GM18951 (cell line): ENCODE measurements around the gene DNASE1L1.
"Not testable (repeated sequence)": the region's sequence is repeated elsewhere in the genome, so short reads cannot be mapped to it uniquely, and the experiment has no call there.

Experiments used
- POLR2A ChIP-seq: IDR thresholded peaks from 4 replicates; pipeline ENCODE4 v1.6.1; 2011; ENCODE audit warnings: mild to moderate bottlenecking; ENCODE audit not compliant: insufficient read length, insufficient read depth; ENCODE audit errors: extremely low read depth
- in situ Hi-C: fragments of 300-500 bp; cut with MboI; formaldehyde crosslinking; loops from one replicate; pipeline ENCODE4 v1.12.0; 2022; ENCODE audit warnings: low sequenced_read_pairs, mixed read lengths, inconsistent platforms; ENCODE audit not compliant: unreplicated experiment

Gene DNASE1L1

DNA sequence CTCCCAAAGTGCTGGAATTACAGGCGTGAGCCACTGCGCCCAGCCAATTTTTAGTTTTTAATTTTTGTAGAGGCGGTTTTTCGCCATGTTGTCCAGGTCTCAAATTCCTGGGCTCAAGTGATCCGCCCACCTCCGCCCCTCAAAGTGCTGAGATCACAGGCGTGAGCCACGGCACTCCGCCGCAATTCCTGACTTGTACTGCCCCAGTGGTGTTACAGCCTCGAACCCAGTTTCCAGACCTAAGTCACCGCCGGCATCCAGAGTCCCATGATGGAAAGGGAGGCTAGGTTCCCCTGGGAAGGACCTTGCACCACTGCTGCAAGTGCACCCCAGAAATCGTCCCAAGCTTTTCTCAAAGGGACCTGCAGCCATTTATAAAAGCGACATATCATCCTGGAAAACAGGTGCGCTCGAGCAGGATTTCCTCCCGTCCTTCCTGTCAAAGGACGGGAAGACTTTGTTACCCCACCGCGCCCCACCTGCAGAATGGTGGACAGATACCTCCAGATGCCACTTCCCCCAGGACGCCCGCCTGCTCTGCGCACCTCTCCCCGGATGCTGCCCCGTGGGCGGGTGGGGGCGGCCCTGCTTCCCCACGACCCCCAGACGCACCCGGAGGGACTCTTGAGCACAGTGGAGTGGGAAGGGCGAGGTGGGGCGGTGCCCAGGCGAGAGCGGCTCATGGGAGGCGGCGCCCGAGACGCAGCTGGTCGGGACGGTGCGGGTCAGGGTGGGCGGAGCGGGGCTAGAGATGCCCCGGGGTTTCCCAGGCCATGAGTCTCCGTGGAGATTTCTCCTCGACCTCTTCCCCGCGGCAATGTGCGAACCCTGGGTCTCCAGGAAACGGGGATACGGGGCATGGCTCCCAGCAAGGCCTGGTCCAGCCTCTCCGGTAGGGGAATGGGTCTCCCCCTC lies 11.8 kb downstream of the DNASE1L1 start:
- in situ Hi-C loops, result loop anchor here (10.0 kb wide), 1 partner anchor 62 kb away; no protein-coding TSS in a partner anchor

DNA sequence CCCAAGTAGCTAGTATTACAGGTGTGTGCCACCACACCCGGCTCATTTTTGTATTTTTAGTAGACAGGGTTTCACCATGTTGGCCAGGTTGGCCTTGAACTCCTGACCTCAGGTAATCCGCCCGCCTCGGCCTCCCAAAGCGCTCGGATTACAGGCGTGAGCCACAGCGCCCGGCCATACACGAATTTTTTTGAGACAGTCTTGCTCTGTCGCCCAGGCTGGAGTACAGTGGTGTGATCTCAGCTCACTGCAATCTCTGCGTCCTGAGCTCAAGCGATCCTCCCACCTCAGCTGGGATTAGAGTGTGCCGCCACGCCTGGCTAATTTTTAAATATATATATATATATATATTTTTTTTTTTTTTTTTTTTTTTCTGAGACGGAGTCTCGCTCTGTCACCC lies 12.7 kb downstream of the DNASE1L1 start:
- in situ Hi-C loops, result loop anchor here (10.0 kb wide), 1 partner anchor 62 kb away; no protein-coding TSS in a partner anchor

More for the DNA sequence above, 11.8 kb downstream of the DNASE1L1 start:
- TF ChIP-seq POLR2A, result no peak

DNA sequence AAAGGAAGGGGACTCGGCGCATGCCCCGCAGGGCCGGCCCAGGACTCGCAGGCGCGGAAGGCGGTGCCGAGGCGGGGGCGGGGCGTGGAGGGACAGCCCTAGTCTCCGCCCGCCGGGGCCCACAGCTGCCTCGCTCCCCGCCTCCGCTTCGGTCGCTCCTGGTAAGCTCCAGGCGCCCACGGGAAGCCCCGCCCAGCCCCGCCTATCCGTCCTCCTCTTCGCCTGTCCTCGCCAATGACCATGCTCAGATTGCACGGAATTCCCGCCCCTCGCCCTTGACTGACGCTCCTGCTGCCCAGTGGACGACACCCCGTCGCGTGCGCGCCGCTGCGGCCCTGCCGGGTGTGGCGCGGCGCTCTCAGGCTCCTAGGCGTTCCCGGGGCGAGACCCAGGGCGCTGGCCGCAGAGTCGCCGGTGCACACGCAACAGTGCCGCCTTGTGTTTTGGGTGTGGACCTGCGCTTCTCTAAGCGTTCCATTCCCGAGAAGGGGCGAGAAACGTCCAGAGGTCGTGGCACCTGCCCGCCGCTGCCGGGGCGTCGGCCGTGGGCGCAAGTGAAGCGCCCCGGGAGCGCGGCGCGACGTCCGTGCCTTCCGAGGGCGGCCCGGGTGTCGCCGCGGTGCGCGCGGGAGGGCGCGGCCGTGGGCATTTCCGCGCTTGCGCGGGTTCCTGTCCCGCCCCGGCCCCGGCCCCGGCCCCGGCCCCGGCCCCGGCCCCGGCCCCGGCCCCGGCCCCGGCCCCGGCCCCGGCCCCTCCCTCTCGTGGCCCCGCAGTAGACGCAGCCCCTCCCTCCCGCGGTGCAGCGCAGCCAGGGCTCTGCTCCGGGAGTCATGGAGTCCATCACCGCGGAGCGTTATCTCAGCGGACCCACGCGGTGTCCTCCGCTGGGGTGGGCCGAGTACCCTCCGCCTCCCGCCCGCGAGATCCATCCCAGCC lies 19.0 kb downstream of the DNASE1L1 start:
- in situ Hi-C loops, result loop anchor here (10.0 kb wide), 1 partner anchor 55 kb away; no protein-coding TSS in a partner anchor

DNA sequence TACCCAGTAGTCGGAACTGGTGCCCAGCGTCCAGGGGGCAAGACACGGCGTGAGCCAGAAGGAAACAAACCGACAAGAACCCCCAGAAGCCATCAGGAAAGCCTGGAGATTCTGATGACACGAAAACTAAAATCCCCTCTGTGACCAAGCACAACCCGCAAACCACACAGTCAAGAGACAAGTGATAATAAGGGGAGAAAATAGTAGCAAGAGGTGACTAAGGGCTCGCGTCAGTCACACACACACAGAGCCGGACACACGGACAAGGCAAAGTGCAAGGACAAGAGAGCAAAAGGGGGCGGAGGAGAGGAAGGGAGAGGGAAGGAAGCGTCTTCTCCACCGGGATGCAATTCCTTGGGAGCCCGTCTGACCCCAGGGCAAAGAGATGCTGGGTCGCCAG lies 20.4 kb downstream of the DNASE1L1 start:
- in situ Hi-C loops, result not testable (repeated sequence)

DNA sequence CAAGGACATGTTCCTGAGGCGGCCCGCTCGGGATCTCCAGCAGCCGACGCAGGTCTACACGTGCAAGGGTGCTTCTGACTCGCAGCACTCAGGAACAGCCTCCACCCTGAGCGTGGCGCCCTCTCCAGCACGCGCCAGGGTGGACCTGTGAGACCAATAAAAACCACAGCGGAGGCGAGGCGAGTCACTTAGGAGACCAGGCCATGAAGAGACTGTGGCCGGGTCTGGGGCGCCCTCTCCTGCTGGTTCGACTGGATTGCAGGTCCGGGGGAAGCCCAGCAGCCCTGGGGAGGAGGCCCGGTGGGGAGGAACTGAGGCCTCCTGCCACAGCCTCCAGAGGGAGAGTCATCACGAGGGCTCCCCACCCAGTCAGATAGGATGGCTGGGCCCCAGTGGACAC lies 21.0 kb downstream of the DNASE1L1 start:
- in situ Hi-C loops, result not testable (repeated sequence)

GRCh38 chrX:154384284-154384892 lies 24.7 kb downstream of the DNASE1L1 start:
- in situ Hi-C loops, result no loop called here
- TF ChIP-seq POLR2A, result no peak

DNA sequence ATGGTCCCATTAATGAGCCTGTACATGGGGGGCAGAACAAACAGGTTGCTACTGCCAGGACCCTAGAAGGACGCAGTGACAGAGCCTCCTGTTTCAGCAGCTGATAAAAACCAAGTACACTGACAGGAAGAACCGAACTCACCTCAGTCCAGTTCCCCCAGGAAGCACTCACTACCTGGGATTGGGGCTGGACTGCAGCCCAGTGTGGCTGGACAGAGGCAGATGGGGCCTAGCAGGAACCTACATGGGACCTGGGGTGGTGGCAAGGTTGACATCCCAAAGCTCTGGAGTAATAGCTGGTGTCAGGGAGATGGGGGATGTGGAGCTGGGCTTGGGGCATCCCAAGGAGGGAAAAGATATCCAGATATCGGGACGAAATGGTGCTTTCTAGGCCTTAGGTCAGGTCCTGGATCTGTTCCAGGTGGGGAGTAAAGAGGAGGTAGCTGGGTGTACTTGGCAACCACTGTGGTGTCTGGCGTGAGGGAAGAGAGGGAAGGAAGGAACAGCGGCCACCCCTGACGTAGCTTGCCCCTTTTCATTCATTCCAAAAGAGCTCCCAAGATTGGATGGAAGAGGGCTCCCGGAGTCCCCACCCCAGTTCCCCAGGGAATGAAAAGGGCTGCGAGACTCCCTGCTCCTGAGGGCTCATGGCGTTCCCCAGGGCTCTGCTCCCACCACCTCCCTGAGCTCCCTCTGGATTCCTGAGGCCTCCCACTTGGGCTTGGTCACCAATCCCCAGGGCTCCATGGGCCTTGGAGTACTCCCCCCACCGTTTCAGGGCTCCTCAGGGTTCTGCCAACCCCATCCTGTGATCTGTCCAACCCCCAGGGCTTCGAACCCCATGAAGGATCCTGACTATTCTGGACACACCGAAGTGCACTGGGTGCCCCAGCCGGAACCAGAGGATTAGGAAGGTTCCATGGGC lies 25.4 kb downstream of the DNASE1L1 start:
- in situ Hi-C loops, result no loop called here
- TF ChIP-seq POLR2A, result no peak

DNA sequence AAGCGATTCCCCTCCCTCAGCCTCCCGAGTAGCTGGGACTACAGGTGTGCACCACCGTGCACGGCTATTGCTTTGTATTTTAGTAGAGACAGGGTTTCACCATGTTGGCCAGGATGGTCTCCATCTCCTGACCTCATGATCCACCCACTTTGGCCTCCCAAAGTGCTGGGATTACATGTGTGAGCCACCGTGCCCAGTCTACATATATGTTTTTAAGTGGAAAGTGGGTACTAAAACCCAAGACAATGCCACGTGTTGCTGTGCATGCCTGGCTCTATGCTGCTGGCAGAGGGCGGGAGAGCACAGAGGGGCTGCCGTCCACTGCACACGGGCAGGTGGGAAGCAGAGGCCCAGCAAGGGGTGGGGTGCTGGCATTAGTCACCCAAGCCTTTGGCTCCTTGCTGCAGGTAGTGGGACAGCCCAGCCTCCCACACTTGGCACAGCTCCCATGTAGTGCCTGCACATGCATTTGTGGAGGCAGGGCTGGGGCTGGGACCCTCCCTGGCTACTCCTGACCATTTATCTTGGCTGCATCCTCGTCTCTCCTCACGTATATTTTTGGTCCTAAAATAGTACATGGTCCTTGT lies 26.5 kb downstream of the DNASE1L1 start:
- TF ChIP-seq POLR2A, result no peak
- in situ Hi-C loops, result no loop called here

DNA sequence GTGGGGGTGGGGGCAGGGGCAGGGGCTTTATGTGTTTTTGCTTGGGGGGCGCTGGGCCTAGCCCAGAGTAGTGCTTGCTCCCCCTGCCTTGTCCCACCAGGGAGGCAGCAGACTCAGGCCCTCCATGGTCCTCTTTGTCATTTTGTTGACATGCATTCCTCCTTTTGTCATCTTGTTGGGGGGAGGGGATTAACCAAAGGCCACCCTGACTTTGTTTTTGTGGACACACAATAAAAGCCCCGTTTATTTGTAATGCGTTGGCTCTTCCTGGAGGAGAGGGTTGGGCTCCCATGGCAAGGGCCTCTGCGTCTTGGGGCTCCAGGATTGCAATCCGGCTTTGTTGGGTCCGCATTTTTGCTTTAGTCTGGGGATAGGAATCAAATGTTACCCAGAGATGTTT lies 27.8 kb downstream of the DNASE1L1 start:
- in situ Hi-C loops, result no loop called here
- no peak for TF ChIP-seq POLR2A

GRCh38 chrX:154380787-154381186 lies 28.3 kb downstream of the DNASE1L1 start:
- TF ChIP-seq POLR2A, result no peak
- in situ Hi-C loops, result no loop called here

DNA sequence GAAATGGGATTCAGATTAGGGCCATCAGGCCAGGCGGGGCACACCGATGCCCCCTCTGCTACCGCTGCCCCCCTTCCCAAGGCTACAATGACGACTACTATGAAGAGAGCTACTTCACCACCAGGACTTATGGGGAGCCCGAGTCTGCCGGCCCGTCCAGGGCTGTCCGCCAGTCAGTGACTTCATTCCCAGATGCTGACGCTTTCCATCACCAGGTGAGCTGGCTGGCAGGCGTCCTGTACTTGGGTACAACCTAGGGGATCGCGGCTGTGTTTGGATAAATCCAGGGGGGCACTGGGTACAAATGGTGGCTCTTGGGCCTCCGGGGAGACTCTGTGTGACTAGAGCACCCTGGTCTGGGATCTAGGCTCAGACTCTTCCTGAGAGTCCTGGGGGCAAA lies 28.9 kb downstream of the DNASE1L1 start:
- no peak for TF ChIP-seq POLR2A
- in situ Hi-C loops, result no loop called here

DNA sequence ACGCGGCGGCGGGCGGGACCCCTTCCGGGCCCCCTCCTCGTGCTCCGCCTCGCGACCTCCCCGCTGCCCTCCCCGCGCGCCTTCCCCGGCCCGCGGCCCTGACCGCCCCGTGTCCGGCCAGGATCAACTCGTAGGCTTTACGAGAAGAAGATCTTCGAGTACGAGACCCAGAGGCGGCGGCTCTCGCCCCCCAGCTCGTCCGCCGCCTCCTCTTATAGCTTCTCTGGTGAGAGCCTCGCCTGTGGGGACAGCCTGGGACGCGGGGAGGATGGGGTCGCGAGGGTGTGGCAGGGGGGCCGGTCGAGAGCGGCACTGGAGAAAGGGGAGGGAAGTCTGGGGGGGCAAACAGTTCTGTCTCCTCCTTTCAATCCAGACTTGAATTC lies 29.5 kb downstream of the DNASE1L1 start:
- in situ Hi-C loops, result no loop called here

More for the DNA sequence above, 29.5 kb downstream of the DNASE1L1 start:
- no peak for TF ChIP-seq POLR2A
